Lower lobe of right lung (tissue), 2 donors: ENCODE measurements around the gene RNF166. TPM values are rescaled to one million over a fixed set of nuclear protein-coding genes. Genes with fewer than 3 reads are reported as not detected.

ENCODE experiments used
- ATAC-seq, 2 donors: fragments of 200-7000 bp; cut with Tn5 transposase; one replicate each; pipeline ENCODE4 v1.9.1; 2020 to 2022; ENCODE audit warnings: mild to moderate bottlenecking in 2 of 2, moderate library complexity in 2 of 2
- DNase-seq: peaks from one replicate; pipeline ENCODE4 v3.0.0-alpha.2; 2020
- H3K27ac ChIP-seq: fragments of 200-600 bp; one replicate; pipeline ENCODE4 v1.8.0; 2022
- H3K27me3 ChIP-seq: fragments of 200-600 bp; one replicate; pipeline ENCODE4 v1.8.0; 2022; ENCODE audit warnings: low read depth
- H3K36me3 ChIP-seq: fragments of 200-600 bp; one replicate; pipeline ENCODE4 v1.8.0; 2022; ENCODE audit warnings: mild to moderate bottlenecking
- H3K4me1 ChIP-seq: fragments of 200-600 bp; one replicate; pipeline ENCODE4 v1.8.0; 2022
- H3K4me3 ChIP-seq: fragments of 200-600 bp; one replicate; pipeline ENCODE4 v1.8.0; 2022; ENCODE audit warnings: mild to moderate bottlenecking
- H3K9me3 ChIP-seq: fragments of 200-600 bp; one replicate; pipeline ENCODE4 v1.8.0; 2022
- intact Hi-C: fragments of 100-400 bp; cut with DNase I; formaldehyde crosslinking; loops from one replicate; pipeline ENCODE4 v1.11.0; 2022
- total RNA-seq: library from RNA; stranded (reverse); fragmentation: NEBNext Ultra II Directional; extraction: Animal tissue kit (Norgen Biotek cat#: 25700); gene quantifications from one replicate; pipeline ENCODE4 v1.2.1, GENCODE V29; 2021
- TF ChIP-seq, protein P1 (sequence below): fragments of 200-600 bp; IDR thresholded peaks from one replicate; pipeline ENCODE4 v1.8.0; 2022; ENCODE audit warnings: antibody characterized with exemption, mild to moderate bottlenecking
- donor health status: DM: no; HTN: yes; CAD: no; lungs with severe emphysema.

The RNF166 gene
- total RNA-seq, 1 donor from 2014 or later, result 61.9 TPM

DNA sequence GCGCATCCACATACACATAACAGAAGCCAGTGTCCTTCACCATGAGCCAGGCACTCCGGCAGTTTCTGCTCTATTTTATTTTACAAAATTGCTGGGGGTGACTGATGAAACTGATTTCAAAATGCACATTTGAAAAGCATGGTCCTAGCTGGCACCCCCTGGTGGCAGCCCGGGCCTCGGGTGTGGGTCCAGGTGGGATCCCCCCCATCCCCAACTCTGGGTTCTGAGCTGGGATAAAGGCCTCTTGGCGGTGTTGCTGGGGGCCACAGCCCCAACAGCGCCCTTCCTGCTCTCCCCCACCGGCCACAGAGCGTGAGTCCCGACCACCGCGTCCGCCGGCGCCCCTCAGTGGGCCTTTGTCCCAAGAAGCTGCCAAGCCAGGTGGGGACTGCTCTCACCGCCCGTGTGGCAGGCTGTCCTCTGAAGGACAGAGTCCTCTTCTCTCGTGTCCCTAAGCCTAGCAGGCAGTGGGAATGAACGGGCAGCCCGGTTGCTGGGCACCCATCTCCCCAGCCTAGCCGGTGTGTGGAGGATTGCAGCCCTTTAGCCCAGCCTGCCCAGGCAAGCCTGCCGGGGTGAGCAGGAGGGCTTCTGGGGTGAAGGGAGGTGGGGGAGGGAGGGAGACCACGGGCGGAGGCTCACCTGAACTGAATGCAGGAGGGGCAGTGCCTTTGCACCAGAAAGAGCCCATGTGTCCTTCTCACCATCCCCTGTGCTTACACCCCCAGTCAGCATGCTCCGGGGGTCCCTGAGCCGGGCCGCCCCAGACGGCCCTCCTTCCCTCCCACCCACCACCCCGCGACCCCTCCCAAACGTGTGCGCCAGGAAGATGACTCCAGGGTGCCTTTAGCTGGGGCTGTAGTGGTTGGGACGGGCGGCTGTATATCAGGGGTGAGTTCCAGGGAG lies 20.8 kb downstream of the RNF166 start:
- Histone ChIP-seq H3K36me3 (peaks cover 4% of the 10 kb centered on the region), H3K9me3 (no peaks in the 10 kb centered on the region), H3K4me1 (peaks cover 55% of the 10 kb centered on the region), H3K27ac (peak overlapping the region; percentile 78), H3K4me3 (peak overlapping the region; percentile 78), H3K27me3 (peaks cover 53% of the 10 kb centered on the region)
- ATAC-seq (peak; percentile 1 to 6), DNase-seq (peak; percentile 61)
- intact Hi-C loops, result no loop called here
- TF ChIP-seq, protein P1, sequence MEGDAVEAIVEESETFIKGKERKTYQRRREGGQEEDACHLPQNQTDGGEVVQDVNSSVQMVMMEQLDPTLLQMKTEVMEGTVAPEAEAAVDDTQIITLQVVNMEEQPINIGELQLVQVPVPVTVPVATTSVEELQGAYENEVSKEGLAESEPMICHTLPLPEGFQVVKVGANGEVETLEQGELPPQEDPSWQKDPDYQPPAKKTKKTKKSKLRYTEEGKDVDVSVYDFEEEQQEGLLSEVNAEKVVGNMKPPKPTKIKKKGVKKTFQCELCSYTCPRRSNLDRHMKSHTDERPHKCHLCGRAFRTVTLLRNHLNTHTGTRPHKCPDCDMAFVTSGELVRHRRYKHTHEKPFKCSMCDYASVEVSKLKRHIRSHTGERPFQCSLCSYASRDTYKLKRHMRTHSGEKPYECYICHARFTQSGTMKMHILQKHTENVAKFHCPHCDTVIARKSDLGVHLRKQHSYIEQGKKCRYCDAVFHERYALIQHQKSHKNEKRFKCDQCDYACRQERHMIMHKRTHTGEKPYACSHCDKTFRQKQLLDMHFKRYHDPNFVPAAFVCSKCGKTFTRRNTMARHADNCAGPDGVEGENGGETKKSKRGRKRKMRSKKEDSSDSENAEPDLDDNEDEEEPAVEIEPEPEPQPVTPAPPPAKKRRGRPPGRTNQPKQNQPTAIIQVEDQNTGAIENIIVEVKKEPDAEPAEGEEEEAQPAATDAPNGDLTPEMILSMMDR, result peak; percentile 54

DNA sequence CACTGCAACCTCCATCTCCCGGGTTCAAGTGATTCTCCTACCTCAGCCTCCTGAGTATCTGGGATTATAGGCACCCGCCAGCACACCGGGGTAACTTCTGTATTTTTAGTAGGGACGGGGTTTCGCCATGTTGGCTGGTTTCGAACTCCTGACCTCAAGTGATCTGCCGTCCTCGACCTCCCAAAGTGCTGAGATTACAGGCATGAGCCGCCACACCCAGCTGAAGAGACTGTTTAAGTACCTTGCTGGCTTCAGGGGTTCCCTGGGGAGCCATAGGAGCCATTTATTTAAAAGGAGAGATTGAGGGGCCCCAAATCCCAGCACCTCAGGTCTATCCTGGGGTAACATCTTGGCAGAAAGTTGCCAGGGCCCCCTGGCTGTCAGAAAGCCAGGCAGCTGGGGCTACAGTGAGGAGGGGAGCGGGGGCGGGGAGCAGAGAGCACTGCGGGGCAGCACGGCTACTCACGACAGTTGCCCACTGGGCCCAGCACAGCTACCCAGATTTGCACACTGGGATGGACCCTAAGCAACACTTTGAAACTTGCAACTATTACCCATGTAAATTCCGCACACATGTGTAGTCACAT lies 21.5 kb downstream of the RNF166 start:
- TF ChIP-seq, protein P1, result no peak
- DNase-seq, result peak; percentile 39
- Histone ChIP-seq H3K36me3 (peaks cover 6% of the 10 kb centered on the region), H3K9me3 (no peaks in the 10 kb centered on the region), H3K4me1 (peaks cover 55% of the 10 kb centered on the region), H3K27ac (no peak overlapping the region), H3K4me3 (peak overlapping the region; percentile 78), H3K27me3 (peaks cover 56% of the 10 kb centered on the region)
- no peak for ATAC-seq
- intact Hi-C loops, result no loop called here

DNA sequence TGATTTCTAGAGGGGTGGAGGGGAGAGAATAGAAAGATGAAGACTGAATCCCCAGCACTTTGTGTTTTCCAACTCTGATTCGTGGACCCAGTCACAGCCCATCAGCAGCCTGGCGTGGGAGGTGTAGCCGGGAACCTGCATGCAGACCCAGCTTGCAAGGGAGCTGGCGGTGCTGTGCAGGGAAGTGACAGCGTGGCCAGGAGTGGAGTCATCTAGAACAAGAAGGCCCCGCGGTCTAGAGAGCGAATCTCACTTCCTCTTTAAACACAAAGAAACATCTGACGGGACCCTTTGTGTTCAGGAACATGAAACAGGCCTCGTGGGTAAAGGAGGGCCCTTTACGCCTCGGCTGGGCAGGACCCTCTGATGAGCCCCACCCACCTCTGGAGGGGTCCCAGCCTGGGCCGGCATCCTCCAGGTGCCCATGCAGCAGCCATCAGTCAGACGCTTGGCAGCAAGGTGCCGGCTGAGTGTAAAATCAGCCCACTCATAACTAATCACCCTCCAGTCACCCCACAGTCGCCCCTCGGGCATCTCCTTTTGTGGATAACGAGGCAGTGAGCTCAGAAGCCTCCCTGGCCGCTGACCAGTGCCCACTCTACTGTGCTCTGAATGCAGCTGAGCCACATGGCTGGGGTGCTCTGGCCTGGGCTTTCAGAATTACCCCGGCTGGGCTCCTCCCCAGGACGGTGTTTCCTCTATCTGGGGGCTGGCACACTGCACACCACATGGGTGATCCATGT lies 24.3 kb downstream of the RNF166 start:
- H3K9me3 ChIP-seq, result no peaks in the 10 kb centered on the region
- ATAC-seq (peak; percentile 11 to 46), DNase-seq (peak; percentile 88)
- peak overlapping the region; percentile 22 for H3K4me3 ChIP-seq
- H3K36me3 ChIP-seq, result peaks cover 13% of the 10 kb centered on the region
- peaks cover 49% of the 10 kb centered on the region for H3K27me3 ChIP-seq
- peak overlapping the region; percentile 79 for H3K27ac ChIP-seq
- H3K4me1 ChIP-seq, result peaks cover 44% of the 10 kb centered on the region
- TF ChIP-seq, protein P1, result no peak
- intact Hi-C loops, result no loop called here

DNA sequence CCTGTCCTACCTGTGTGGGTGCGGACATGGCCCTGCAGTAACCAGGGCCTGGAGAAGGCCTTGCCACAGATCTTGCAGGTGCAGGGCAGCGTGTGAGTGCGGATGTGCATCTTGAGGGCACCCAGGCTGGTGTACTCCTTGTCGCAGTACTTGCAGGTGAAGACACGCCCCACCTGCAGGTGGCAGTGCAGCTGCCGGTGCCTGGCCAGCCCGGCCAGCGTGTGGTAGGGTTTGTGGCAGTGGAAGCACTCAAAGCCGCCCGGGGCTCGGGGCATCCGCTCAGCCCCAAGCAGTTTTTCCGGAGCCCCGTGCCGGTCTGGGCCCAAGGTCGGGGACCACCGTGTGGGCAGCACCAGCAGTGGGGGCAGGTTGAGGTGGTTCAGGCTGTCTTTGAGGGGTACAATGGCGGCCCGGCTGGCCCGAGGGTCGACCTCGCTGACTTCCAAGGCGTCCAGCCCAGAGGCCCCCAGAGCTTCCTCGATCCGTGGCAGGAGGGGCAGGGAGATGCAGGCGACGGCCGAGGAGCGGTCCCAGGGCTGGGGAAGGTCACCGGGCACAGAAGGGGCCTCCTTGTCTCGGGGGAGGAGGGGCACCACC lies 25.0 kb downstream of the RNF166 start:
- ATAC-seq (peak; percentile 34 to 41), DNase-seq (peak; percentile 61)
- no peaks in the 10 kb centered on the region for H3K9me3 ChIP-seq
- H3K36me3 ChIP-seq, result peaks cover 13% of the 10 kb centered on the region
- H3K4me3 ChIP-seq, result no peak overlapping the region
- TF ChIP-seq, protein P1, result peak; percentile 35
- peak overlapping the region; percentile 59 for H3K27ac ChIP-seq
- H3K4me1 ChIP-seq, result peaks cover 37% of the 10 kb centered on the region
- intact Hi-C loops, result no loop called here
- peaks cover 46% of the 10 kb centered on the region for H3K27me3 ChIP-seq

DNA sequence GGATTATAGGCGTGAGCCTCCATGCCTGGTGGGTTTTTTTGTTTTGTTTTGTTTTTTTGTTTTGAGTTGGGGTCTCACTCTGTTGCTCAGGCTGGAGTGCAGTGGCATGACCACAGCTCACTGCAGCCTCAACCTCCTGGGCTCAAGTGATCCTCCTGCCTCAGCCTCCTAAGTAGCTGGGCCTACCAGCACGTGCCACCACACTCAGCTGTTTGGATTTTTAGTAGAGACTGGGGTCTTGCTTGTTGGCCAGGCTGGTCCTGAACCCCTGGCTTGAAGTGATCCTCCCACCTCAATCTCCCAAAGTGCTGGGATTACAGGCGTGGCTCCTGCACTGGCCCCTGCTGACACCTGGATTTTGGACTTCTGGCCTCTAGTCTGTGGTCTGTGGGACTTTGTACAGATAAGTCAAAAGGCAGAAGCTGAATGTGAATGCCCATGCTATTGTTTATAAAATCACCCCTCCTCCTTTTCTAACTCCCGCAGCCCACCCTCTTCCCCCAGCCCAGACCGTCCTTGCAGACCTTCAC lies 25.6 kb downstream of the RNF166 start:
- no peak overlapping the region for H3K27ac ChIP-seq
- intact Hi-C loops, result no loop called here
- H3K4me1 ChIP-seq, result peaks cover 31% of the 10 kb centered on the region
- peaks cover 17% of the 10 kb centered on the region for H3K36me3 ChIP-seq
- TF ChIP-seq, protein P1, result no peak
- H3K4me3 ChIP-seq, result no peak overlapping the region
- no peak for ATAC-seq
- H3K27me3 ChIP-seq, result peaks cover 41% of the 10 kb centered on the region
- H3K9me3 ChIP-seq, result no peaks in the 10 kb centered on the region
- no peak for DNase-seq
